ENCODE measurements around the gene MGAT3. TPM values are rescaled to one million over a fixed set of nuclear protein-coding genes. Genes with fewer than 3 reads are reported as not detected.

MGAT3 gene
- polyA plus RNA-seq, 1 of the 3 experiments (the other 2 are of a cell fraction), result 0.16 TPM

GRCh38 chr22:39432361-39432811 is 24.4 kb upstream of the MGAT3 start:
- H3K9ac ChIP-seq, result no peak overlapping the region
- H3K36me3 ChIP-seq (replicated peaks in 1 of 2; ENCODE audit: control insufficient read depth in 1 of 2, insufficient read depth in 2 of 2, low read length in 1 of 2), result peaks cover 0 to 3% of the 10 kb centered on the region in 2 experiments
- no peak for DNase-seq
- H4K20me1 ChIP-seq (ENCODE audit: insufficient read depth), result no peaks in the 10 kb centered on the region
- TF ChIP-seq YY1 (IDR thresholded peaks at IDR 0.05; ENCODE audit: low read depth), result no peak
- no peak for TF ChIP-seq RAD21 (IDR thresholded peaks at IDR 0.05; ENCODE audit: low read length)
- no peak for TF ChIP-seq ELF1 (IDR thresholded peaks at IDR 0.05)
- TF ChIP-seq TAF1 (IDR thresholded peaks at IDR 0.05; ENCODE audit: borderline replicate concordance, low read depth, low read length), result no peak
- no peak for TF ChIP-seq MXI1 (IDR thresholded peaks at IDR 0.05; ENCODE audit: low read depth, low read length)
- TF ChIP-seq GABPA (IDR thresholded peaks at IDR 0.05; ENCODE audit: low read depth), result no peak
- TF ChIP-seq JUND (IDR thresholded peaks at IDR 0.05), result no peak
- no peak for TF ChIP-seq IRF3 (IDR thresholded peaks at IDR 0.05; ENCODE audit: low read depth, low read length)
- no peak for TF ChIP-seq NFIC (IDR thresholded peaks at IDR 0.05; ENCODE audit: borderline replicate concordance)
- no peak for TF ChIP-seq CTCF (IDR thresholded peaks at IDR 0.05)
- no peak for TF ChIP-seq CHD2 (IDR thresholded peaks at IDR 0.05; ENCODE audit: low read length, partially characterized antibody)
- no peak for TF ChIP-seq GATA2 (CRISPR knock-in tag; IDR thresholded peaks at IDR 0.05)
- TF ChIP-seq RCOR1 (IDR thresholded peaks at IDR 0.05; ENCODE audit: low read length), result no peak
- no peak for TF ChIP-seq FOSL2 (IDR thresholded peaks at IDR 0.05; ENCODE audit: borderline replicate concordance, low read depth)
- H3K4me3 ChIP-seq (ENCODE audit: low read depth in 2 of 2, low read length in 1 of 2), result no peak overlapping the region
- no peaks in the 10 kb centered on the region for H3K9me2 ChIP-seq
- H3K9me3 ChIP-seq, result no peaks in the 10 kb centered on the region
- H3F3A ChIP-seq (replicated peaks; ENCODE audit: insufficient read depth), result no peaks in the 10 kb centered on the region
- no peaks in the 10 kb centered on the region for H3K79me2 ChIP-seq (ENCODE audit: insufficient read depth)
- no peak overlapping the region for H3K27ac ChIP-seq (ENCODE audit: low read depth in 2 of 2, low read length in 1 of 2)
- CTCF ChIA-PET, result no interaction called here
- H3K27me3 ChIP-seq (ENCODE audit: insufficient read depth), result no peaks in the 10 kb centered on the region
- no peak overlapping the region for H2AFZ ChIP-seq (ENCODE audit: low read depth)
- 95% methylated on average over 3 of the region's 10 CpGs for WGBS (ENCODE audit: low lambda C conversion rate)
- POLR2A ChIA-PET, result no interaction called here
- peaks cover 0 to 4% of the 10 kb centered on the region in 2 experiments; a peak in 2 of 4 replicates for H3K4me1 ChIP-seq (ENCODE audit: control insufficient read depth in 1 of 2, insufficient read depth in 2 of 2, low read depth in 1 of 2, low read length in 1 of 2)
- H3K4me2 ChIP-seq, result no peak overlapping the region

GRCh38 chr22:39433476-39434242 is 23.2 kb upstream of the MGAT3 start:
- no peaks in the 10 kb centered on the region for H3K79me2 ChIP-seq (ENCODE audit: insufficient read depth)
- H3K36me3 ChIP-seq (replicated peaks in 1 of 2; ENCODE audit: control insufficient read depth in 1 of 2, insufficient read depth in 2 of 2, low read length in 1 of 2), result no peaks in the 10 kb centered on the region
- no peak for DNase-seq
- no peaks in the 10 kb centered on the region; a peak in 1 of 4 replicates for H3K4me1 ChIP-seq (ENCODE audit: control insufficient read depth in 1 of 2, insufficient read depth in 2 of 2, low read depth in 1 of 2, low read length in 1 of 2)
- H3K27me3 ChIP-seq (ENCODE audit: insufficient read depth), result no peaks in the 10 kb centered on the region
- H3K4me3 ChIP-seq (ENCODE audit: low read depth in 2 of 2, low read length in 1 of 2), result no peak overlapping the region
- no peak overlapping the region for H3K4me2 ChIP-seq
- no peaks in the 10 kb centered on the region for H4K20me1 ChIP-seq (ENCODE audit: insufficient read depth)
- no peak overlapping the region for H3K27ac ChIP-seq (ENCODE audit: low read depth in 2 of 2, low read length in 1 of 2)
- H2AFZ ChIP-seq (ENCODE audit: low read depth), result no peak overlapping the region
- H3F3A ChIP-seq (replicated peaks; ENCODE audit: insufficient read depth), result no peaks in the 10 kb centered on the region
- WGBS (ENCODE audit: low lambda C conversion rate), result 95% methylated on average over 4 of the region's 31 CpGs
- ChIA-PET POLR2A (no interaction called here), CTCF (no interaction called here)
- no peak overlapping the region for H3K9ac ChIP-seq
- H3K9me3 ChIP-seq, result no peaks in the 10 kb centered on the region
- H3K9me2 ChIP-seq, result no peaks in the 10 kb centered on the region
- TF ChIP-seq JUND (IDR thresholded peaks at IDR 0.05) (no peak), FOXM1 (IDR thresholded peaks at IDR 0.05; ENCODE audit: low read depth) (no peak), RAD21 (IDR thresholded peaks at IDR 0.05; ENCODE audit: low read length) (no peak), FOSL2 (IDR thresholded peaks at IDR 0.05; ENCODE audit: borderline replicate concordance, low read depth) (no peak), USF2 (IDR thresholded peaks at IDR 0.05; ENCODE audit: borderline replicate concordance, low read depth, low read length) (no peak), PBX3 (IDR thresholded peaks at IDR 0.05) (no peak), TCF12 (IDR thresholded peaks at IDR 0.05) (no peak), EZH2phosphoT487 (IDR thresholded peaks at IDR 0.05; ENCODE audit: borderline replicate concordance, low read depth) (no peak), USF1 (IDR thresholded peaks at IDR 0.05; ENCODE audit: borderline replicate concordance, low read depth) (no peak)

Data from SK-N-SH (cell line).